GM15510 (cell line): Measurements from ENCODE around the gene ICE1.
A peak's percentile ranks its signal among the peaks of the same experiment; 100 is the strongest.

Experiments
- POLR2A ChIP-seq: IDR thresholded peaks from 3 replicates; pipeline ENCODE4 v1.6.1; 2011; ENCODE audit warnings: borderline replicate concordance; ENCODE audit not compliant: insufficient read length; ENCODE audit errors: extremely low read depth

Gene ICE1, protein sequence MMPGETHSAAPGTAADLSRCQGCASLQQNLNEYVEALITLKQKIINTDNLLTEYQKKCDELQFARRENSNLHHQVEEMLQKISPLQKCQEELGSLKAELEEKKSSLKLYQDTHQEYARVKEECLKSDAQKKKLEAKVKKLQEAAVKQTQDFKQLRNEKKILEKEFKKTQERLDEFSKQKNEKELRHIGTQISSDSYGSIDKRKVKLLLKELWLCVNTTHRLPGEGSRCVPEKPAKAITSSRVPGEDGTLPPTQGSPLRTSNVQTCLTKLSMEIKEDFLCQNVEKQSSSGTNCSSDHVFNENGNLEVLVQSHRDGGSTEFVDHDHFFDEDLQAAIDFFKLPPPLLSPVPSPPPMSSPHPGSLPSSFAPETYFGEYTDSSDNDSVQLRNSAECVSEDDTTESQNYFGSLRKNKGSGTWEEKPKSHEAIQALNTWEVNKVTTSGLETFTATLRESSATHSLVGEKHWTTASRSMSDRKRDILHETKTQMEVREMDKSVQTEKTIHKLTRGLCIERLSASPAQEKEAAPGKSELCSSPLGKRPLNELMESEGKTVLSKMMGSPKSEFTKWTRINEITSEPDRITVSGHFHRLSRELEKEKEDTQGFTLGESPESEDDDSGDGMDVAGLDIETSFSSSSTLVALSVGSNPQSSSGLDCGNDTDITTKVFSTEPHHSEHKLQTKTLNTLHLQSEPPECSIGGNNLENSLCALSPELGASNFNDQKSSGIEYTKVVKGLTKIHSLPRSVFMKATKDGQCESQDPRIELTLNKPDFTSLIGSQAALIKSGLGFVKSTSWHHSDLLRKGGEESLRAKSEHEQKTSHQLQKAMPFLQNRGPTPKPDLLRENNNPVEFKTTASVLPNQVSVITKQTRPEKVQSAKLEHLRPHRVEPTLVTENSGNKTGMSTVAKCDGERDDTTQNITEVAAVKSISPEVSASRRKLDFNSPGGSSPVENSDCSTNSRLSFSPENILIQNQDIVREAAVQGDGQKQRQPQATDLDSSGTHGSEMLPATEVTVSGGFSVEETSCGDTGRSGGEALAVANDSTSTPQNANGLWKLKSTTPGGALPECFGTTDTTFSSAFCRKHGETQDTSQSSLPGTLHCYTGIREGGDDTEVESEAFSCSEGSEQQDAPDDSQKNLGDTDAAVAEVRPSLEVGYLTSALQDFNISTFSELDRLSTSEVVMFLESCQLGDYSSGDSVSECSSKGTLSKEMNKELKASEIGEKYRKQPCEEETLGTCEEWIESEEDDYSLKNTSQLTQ (N-terminal part only)

DNA sequence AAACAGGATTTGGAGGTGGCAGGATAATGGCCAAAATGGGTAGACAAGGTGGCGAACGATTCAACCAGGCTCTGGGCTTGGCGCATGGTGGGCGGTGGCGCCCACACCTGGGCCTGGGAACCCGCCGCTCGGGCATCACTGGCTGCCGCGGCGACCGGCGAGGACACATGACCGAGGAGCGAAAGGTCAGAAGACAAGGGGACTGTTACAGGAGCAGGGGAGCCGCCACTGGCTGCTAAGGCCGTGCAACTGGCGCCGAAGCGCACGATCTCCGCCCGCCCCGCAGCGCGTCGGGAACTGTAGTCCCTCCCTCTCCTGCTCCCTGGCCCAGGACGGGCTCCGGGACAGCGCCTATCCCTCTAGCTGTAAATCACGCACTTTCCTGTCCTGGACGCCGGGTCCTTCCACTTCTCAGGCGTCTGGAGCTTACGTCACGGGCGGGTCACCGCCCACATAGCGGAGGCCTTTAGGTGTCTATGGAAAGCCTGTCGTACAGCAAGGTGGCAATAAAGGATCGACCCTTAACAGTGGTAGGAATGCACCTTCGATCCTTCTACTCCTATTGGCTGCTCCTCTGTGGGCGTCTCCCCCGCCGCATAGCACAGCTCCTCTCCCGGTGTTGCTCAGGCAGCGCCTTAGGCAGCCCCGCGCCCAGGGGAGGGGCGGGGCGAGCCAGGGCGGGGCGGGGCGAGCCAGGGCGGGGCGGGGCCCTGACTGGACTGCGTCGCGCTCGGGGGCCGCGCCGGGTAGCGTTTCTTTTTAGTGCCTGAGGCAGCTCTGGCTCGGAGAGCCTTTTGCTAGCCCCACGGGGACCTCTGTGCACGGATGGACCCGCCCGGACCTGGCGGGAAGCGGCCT, at the start of gene ICE1:
ICE1 (plus strand) TSS at position 717 of the 858 bp plus-strand sequence. CDS start 239 bp downstream, outside the sequence.
- TF ChIP-seq POLR2A, result peak; percentile 70

DNA sequence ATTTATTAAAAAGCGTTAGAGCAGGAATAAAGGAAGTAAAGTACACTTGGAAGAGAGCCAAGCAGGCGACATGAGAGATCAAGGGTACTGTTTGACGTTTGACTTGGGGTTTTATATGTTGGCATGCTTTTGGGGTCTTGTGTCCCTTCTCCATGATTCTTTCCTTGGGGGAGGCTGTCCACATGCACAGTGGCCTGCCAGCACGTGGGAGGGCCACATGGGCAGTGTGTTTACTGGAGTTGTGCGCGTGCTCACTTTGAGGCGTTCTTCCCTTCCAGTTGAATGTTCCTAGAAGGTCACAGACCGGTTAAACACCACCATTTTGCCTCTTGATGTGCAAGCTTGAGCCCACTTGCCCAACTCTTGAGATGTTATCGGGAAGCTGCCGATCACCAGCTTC, 49.5 kb upstream of the ICE1 start:
- TF ChIP-seq POLR2A, result no peak

DNA sequence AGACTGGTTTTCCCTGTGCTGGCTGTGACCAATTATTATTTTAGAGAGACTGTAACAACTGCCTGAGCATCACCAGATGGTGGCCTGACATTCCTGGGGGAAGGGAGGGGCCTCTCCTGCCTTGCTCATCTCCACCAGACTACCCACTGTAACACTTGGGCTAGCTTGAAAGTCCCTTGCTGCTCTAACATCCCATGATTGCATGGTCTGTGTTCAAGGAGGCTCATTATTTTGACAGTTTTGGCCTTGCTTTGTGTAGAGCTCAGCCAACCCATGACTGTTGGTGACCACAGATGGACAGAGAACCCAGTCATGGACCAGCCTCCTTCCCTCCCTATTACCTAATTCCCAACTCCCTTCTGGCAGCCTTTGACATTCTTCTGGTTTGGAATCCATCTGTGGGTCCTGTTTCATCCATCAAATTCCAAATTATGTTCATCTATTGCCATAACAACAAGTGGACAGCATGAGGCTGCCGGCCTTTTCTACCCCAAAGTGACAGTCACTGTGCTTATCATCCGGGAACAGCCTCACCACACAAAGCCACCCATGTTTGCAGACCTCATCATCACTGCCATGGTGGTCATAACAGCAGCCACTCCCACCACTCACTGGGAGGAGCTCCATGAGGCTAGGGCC, 49.0 kb upstream of the ICE1 start:
- TF ChIP-seq POLR2A, result no peak

DNA sequence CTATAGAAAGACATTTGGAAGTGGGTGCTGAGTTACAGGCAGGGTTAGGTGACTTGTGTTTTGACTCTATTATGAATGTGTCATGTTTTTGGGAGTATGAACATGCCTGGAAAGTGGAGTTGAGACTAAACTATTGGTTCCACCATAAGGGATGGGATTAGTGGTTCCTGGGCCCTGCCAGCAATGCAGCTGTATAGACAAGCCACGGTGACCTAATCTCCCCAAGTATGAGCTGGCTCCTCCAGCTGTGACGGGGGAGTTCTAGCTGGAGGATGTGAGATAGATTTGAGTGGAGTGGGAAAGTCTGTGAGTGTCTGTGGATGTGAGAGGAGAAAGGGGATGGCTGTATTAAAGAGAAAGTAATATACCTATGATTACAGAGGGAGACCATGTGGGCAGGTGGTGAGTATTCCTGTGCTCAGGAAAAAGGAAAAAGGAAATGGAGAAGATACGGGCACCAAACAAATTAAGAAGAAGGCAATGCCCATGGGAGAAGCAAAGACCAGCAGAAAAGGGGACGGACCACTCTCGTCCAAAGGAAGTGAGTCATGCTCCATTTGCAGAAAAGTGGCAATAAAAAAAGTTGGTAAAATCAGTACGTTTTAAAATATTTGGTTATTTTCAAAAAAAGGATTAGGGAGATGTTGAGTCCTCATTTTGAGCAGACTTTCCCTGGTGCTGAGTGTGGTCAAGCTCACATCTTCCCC, 48.3 kb upstream of the ICE1 start:
- TF ChIP-seq POLR2A, result no peak

DNA sequence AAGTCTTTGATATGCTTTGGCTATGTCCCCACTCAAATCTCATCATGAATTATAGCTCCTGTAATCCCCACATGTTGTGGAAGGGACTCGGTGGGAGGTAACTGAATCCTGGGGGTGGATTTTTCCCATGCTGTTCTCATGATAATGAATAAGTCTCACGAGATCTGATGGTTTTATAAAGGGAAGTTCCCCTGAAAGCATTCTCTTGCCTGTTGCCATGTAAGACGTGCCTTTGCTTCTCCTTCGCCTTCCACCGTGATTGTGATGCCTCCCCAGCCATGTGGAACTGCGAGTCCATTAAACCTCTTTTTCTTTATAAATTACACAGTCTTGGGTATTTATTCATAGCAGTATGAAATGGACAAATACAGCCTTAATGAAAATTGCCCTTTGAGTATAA, 44.7 kb upstream of the ICE1 start:
- TF ChIP-seq POLR2A, result no peak

DNA sequence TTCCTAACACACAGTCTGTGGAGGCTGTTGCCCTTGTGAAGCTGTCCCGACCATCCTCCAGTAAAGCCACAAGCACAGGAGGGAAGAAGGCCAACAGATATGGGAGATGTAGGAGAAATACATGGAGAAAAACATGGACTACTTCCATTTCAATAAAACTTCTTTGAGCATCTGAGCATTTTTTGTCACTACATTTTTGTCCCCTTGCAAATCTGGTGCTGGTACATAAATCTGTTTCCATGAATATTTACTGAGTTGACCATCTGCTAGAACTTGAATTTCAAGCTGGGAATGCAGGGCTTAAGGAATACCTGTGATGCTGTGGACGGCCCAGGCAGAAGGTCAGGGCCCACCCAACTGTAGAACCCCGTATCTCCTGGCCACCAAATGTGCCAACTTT, 43.9 kb upstream of the ICE1 start:
- no peak for TF ChIP-seq POLR2A

DNA sequence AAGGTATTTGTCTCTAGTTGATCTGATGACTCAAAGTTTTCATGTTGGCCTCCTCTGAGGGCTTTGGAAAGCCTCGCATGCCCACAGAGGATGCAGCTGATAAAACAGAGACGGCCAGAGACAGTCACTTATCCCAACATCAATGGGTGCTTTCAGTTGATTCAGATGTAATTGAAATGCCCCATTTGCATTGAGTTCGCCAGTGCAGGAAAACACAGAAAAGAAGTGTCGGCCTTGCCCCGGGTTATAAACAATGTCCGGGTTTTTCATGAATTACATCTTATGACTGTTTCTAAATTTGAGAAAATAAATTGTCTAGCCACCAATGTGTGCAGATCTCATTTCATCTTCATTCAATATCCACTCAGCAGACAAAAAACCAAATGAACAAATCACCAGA, 42.2 kb upstream of the ICE1 start:
- TF ChIP-seq POLR2A, result no peak

DNA sequence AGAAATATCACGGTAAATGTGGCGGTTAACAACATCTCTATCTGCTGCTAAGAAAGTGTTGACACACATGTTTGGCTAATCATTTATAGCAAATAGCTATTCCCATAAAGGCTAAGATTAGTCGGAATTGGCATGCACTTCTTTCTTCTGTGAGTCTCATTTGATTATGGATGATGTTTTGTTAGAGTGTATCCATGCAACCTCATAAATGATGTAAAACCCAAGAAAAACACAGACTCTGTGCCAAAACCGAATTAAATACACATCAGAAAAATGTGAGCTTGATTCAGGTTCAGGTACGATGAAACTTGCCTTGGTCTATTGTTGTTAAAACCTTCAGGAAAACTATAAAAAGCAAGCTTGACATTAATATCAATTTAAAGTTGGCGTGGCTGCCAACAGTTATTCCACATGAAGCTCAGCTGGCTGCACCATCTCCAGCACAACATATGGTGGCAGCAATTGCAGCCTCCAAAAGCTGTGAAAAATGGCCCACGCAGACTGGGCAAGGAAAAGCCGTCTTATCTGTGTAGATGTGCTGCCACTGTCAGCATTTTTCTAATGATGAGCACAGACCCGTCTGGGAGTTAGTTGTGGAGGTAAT, 41.1 kb upstream of the ICE1 start:
- no peak for TF ChIP-seq POLR2A

DNA sequence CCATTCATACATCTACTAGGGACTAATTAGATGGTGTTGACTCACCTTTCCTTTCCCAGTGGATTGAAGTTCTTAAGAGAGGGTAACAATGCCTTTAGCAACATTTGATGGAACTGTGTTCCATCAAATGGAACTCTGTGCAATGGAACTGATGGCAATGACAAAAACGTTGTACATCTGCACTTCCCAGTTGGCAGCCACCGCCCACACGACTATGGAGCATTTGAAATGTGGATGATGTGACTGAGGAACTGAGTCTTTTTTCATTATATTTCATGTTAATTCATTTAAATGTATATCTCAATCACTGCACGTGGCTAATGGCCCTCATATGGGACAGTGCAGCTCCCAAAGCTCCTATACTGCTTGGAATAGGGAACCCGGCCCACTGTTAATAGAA, 39.0 kb upstream of the ICE1 start:
- no peak for TF ChIP-seq POLR2A

DNA sequence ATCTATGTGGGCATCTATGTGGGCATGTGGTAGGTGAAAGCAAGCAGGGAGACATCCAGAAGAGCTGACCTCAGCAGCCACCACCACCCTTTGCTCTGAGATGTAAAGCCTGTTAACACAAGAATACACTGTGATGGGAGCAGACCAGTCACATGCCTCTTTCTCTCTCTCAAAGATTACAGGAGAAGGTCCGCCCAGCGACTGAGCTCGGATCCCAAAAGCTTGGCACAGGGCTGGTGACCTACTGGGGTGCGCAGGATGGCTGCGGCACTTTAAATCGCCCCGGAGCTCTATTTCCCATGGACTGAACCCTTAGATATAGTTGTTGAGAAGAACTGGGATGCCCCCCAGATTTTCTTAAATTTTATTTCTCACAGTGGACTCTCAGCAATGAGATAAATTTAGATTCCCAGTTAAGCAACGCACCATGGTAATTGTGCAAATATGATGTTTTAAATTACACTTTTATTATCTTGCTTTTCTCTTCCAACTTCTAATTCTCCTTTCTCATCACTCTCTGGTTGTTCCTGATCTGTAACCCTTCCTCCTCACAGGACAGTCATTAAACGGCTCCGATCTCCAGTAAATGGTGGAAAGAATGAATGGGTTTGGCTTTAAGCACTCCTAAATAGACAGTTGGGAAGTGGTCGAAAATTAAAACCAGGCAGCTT, 37.7 kb upstream of the ICE1 start:
- TF ChIP-seq POLR2A, result no peak

DNA sequence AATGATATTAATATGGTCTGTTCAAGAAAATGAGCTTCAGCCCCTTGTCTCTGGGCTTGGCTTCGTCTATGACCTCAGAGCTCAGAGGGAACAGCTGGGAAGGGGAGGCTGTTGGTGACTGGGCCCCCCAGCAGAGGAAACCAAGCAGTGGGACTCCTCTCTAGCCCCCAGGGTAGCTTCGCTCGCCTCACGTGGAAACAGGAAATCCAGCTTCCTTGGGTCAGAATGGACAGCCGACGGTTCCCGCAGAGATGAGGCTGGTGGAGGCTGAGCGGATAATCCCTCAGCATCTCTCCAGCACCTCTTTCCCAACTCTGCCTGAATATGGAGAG, 37.2 kb upstream of the ICE1 start:
- no peak for TF ChIP-seq POLR2A

DNA sequence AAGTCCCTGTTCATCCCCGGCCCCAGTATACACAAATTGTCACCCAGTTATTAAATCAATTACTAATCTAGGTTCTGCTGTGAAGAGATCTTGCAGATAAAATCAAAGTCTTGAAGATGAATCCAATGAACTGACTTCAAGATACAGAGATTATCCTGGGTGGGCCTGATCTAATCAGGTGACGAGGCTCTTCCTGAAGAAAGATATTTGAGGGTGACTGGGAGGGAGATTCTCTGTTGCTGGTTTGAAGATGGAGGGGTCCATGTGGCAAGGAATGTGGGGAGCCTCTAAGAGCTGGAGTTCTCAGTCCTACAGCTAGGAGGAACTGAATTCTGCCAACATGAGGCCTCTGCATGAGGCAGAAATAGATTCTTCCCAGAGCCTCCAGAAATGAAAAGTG, 36.1 kb upstream of the ICE1 start:
- TF ChIP-seq POLR2A, result no peak
